Karpas-422 (cell line): ENCODE measurements around the gene MET. TPM values are rescaled to one million over a fixed set of nuclear protein-coding genes. Genes with fewer than 3 reads are reported as not detected.

ENCODE experiments used
- DNase-seq: peaks from one replicate; pipeline ENCODE4 v3.0.0-alpha.2; 2015
- H2AFZ ChIP-seq: fragments of 200-600 bp; sonication (generic); 2 replicates; pipeline ENCODE4 v1.6.1; 2014; ENCODE audit warnings: antibody characterized with exemption, low read length, mixed read lengths
- H3K27ac ChIP-seq: fragments of 200-600 bp; sonication (generic); 2 replicates; pipeline ENCODE4 v1.5.1; 2014; ENCODE audit warnings: mild to moderate bottlenecking, low read length, moderate library complexity
- H3K27me3 ChIP-seq: fragments of 200-600 bp; sonication (generic); 2 replicates; pipeline ENCODE4 v1.6.1; 2014; ENCODE audit warnings: low read length, mixed read lengths
- H3K36me3 ChIP-seq: fragments of 200-600 bp; sonication (generic); 2 replicates; pipeline ENCODE4 v1.6.1; 2014; ENCODE audit warnings: low read length, mixed read lengths; ENCODE audit not compliant: insufficient read depth
- H3K4me1 ChIP-seq: fragments of 200-600 bp; sonication (generic); 2 replicates; pipeline ENCODE4 v1.6.1; 2014; ENCODE audit warnings: mild to moderate bottlenecking, low read length, mixed read lengths
- H3K4me2 ChIP-seq: fragments of 200-600 bp; sonication (generic); 2 replicates; pipeline ENCODE4 v1.6.1; 2014; ENCODE audit warnings: low read length, low read depth, mild to moderate bottlenecking; ENCODE audit not compliant: poor library complexity, severe bottlenecking
- H3K4me3 ChIP-seq: fragments of 200-600 bp; sonication (generic); 2 replicates; pipeline ENCODE4 v1.5.1; 2014; ENCODE audit warnings: mild to moderate bottlenecking, antibody characterized with exemption, low read length, mixed read lengths
- H3K79me2 ChIP-seq: fragments of 200-600 bp; sonication (generic); 2 replicates; pipeline ENCODE4 v1.6.1; 2014; ENCODE audit warnings: mild to moderate bottlenecking, low read length, mixed read lengths
- H3K9ac ChIP-seq: fragments of 200-600 bp; sonication (generic); 2 replicates; pipeline ENCODE4 v1.6.0; 2014; ENCODE audit warnings: low read length
- H3K9me2 ChIP-seq: fragments of 200-600 bp; sonication (generic), shearing (Covaris generic); replicated peaks from 2 replicates; pipeline ENCODE4 v1.6.0; 2014; ENCODE audit warnings: mild to moderate bottlenecking, low read length, moderate library complexity; ENCODE audit not compliant: insufficient read depth
- H3K9me3 ChIP-seq: fragments of 300-700, 200-600 bp; sonication (generic); 2 replicates; pipeline ENCODE4 v1.6.1; 2014; ENCODE audit warnings: low read length, mixed read lengths
- H4K20me1 ChIP-seq: fragments of 200-600 bp; sonication (generic); 2 replicates; pipeline ENCODE4 v1.6.1; 2014; ENCODE audit warnings: mild to moderate bottlenecking, antibody characterized with exemption, low read length, low read depth; ENCODE audit not compliant: insufficient read depth
- total RNA-seq: library from RNA; depleted of rRNA; stranded (reverse); fragments of >200 nt; shearing (Covaris generic); gene quantifications from 2 replicates; pipeline ENCODE4 v1.2.3, GENCODE V29; 2014; ENCODE audit warnings: low replicate concordance

MET gene
- total RNA-seq, 1 experiment from 2014 or later: 158 TPM

GRCh38 chr7:116772423-116772863, 100.4 kb downstream of the MET start:
- Histone ChIP-seq H3K9ac (no peak overlapping the region), H3K27me3 (no peaks in the 10 kb centered on the region), H3K79me2 (peaks cover 9% of the 10 kb centered on the region; the same call in 1 of the 2 replicates), H3K27ac (no peak overlapping the region), H3K36me3 (peaks cover 84% of the 10 kb centered on the region), H4K20me1 (no peaks in the 10 kb centered on the region), H3K4me3 (no peak overlapping the region), H3K4me1 (no peaks in the 10 kb centered on the region), H2AFZ (no peak overlapping the region), H3K4me2 (no peak overlapping the region), H3K9me3 (no peaks in the 10 kb centered on the region), H3K9me2 (no peaks in the 10 kb centered on the region)
- no peak for DNase-seq

GRCh38 chr7:116772926-116773749, 101.1 kb downstream of the MET start:
- no peak overlapping the region for H3K4me2 ChIP-seq
- no peaks in the 10 kb centered on the region for H4K20me1 ChIP-seq
- no peak for DNase-seq
- H3K9me3 ChIP-seq: no peaks in the 10 kb centered on the region
- no peaks in the 10 kb centered on the region for H3K4me1 ChIP-seq
- H3K27ac ChIP-seq: 0 out of 2 replicates have a peak overlapping the region, but pooled peaks have one; percentile 1
- H3K79me2 ChIP-seq: peaks cover 14% of the 10 kb centered on the region; the same call in 1 of the 2 replicates
- peaks cover 90% of the 10 kb centered on the region for H3K36me3 ChIP-seq
- no peak overlapping the region for H2AFZ ChIP-seq
- H3K4me3 ChIP-seq: no peak overlapping the region
- no peak overlapping the region for H3K9ac ChIP-seq
- H3K9me2 ChIP-seq: no peaks in the 10 kb centered on the region
- H3K27me3 ChIP-seq: no peaks in the 10 kb centered on the region

- Histone ChIP-seq H3K4me2 (no peak overlapping the region), H3K4me3 (no peak overlapping the region), H3K79me2 (peaks cover 14% of the 10 kb centered on the region; the same call in 1 of the 2 replicates)
Observed at GRCh38 chr7:116776046-116776445, 104.0 kb downstream of the MET start.

GRCh38 chr7:116776610-116777289, 104.8 kb downstream of the MET start:
- no peaks in the 10 kb centered on the region for H3K9me2 ChIP-seq
- no peaks in the 10 kb centered on the region for H4K20me1 ChIP-seq
- H3K9me3 ChIP-seq: no peaks in the 10 kb centered on the region
- H2AFZ ChIP-seq: no peak overlapping the region
- H3K4me3 ChIP-seq: no peak overlapping the region
- no peak for DNase-seq
- peaks cover 88% of the 10 kb centered on the region for H3K36me3 ChIP-seq
- H3K27me3 ChIP-seq: no peaks in the 10 kb centered on the region
- H3K4me2 ChIP-seq: no peak overlapping the region
- H3K79me2 ChIP-seq: peaks cover 14% of the 10 kb centered on the region; the same call in 1 of the 2 replicates
- 0 out of 2 replicates have a peak, but pooled peaks cover 2% of the 10 kb centered on the region for H3K4me1 ChIP-seq
- H3K9ac ChIP-seq: no peak overlapping the region
- no peak overlapping the region for H3K27ac ChIP-seq

More at GRCh38 chr7:116776046-116776445, 104.0 kb downstream of the MET start:
- Histone ChIP-seq H3K9me3 (no peaks in the 10 kb centered on the region), H4K20me1 (no peaks in the 10 kb centered on the region), H3K27ac (no peak overlapping the region), H2AFZ (no peak overlapping the region), H3K27me3 (no peaks in the 10 kb centered on the region), H3K9me2 (no peaks in the 10 kb centered on the region), H3K36me3 (peaks cover 92% of the 10 kb centered on the region), H3K9ac (no peak overlapping the region), H3K4me1 (0 out of 2 replicates have a peak, but pooled peaks cover 2% of the 10 kb centered on the region)
- no peak for DNase-seq

DNA sequence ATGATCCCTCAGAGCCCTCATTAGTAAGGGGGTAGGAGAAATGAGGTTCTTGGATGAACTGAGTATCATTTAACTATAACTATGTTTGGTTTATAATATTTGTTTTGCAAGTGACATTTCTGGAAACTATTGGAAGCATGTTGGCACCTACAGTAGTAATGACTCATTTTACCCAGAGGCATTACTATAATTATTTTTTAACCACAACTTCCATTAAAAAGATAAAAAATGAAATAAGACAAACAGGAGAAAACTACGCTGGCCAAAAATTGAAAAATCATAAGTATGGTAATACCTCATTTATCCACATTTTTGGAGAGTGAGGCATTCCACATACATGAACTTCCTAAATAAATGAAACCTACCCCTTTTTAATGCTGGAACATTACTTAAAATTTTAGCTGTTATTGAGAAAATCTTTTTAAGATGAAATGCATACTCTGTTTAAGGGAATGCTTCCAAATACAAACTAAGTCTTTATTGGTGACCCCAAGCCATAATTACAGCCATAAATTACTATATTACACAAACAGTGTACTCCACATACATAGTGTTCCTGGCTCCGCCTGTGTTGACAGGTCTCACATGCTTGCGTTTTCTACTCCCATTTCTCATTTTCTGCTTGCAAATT, 105.8 kb downstream of the MET start:
- Histone ChIP-seq H3K79me2 (peaks cover 9% of the 10 kb centered on the region; the same call in 1 of the 2 replicates), H3K9me2 (no peaks in the 10 kb centered on the region), H4K20me1 (no peaks in the 10 kb centered on the region), H3K27me3 (no peaks in the 10 kb centered on the region), H3K36me3 (peaks cover 87% of the 10 kb centered on the region), H3K27ac (no peak overlapping the region), H3K4me3 (no peak overlapping the region), H3K4me2 (no peak overlapping the region), H3K9me3 (no peaks in the 10 kb centered on the region), H2AFZ (no peak overlapping the region), H3K4me1 (peaks cover 6% of the 10 kb centered on the region; the same call in 1 of the 2 replicates), H3K9ac (no peak overlapping the region)
- DNase-seq: no peak

DNA sequence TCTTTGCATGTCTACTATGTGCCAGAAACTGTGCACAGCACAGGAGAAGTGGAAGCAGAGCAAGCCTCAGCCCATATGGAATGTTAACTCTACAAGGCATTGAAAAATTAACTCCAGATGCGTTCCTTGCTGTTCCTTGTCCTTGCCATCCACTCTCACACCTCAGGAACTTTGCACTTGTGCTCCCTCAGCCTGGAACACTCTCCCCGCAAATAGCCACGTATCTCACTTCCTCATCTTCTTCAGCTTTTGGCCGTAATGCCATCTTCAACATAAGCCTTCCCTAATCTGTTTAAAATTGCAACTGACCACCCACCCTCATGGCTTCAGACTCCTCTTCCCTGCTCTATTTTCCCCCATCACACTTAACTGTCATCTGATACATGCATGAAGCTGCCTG, 107.2 kb downstream of the MET start:
- Histone ChIP-seq H3K9me3 (no peaks in the 10 kb centered on the region), H4K20me1 (no peaks in the 10 kb centered on the region), H3K9me2 (no peaks in the 10 kb centered on the region), H3K27ac (no peak overlapping the region), H3K9ac (no peak overlapping the region), H3K27me3 (no peaks in the 10 kb centered on the region), H3K79me2 (peaks cover 6% of the 10 kb centered on the region; the same call in 1 of the 2 replicates), H3K36me3 (peaks cover 89% of the 10 kb centered on the region), H3K4me2 (no peak overlapping the region), H3K4me3 (no peak overlapping the region), H3K4me1 (peaks cover 18% of the 10 kb centered on the region), H2AFZ (no peak overlapping the region)
- no peak for DNase-seq

- no peaks in the 10 kb centered on the region for H3K9me2 ChIP-seq
- peaks cover 85% of the 10 kb centered on the region for H3K36me3 ChIP-seq
- DNase-seq: no peak
- H3K27me3 ChIP-seq: no peaks in the 10 kb centered on the region
- no peaks in the 10 kb centered on the region for H4K20me1 ChIP-seq
- H3K4me1 ChIP-seq: peaks cover 24% of the 10 kb centered on the region
- no peak overlapping the region for H3K4me2 ChIP-seq
- H2AFZ ChIP-seq: no peak overlapping the region
- H3K9me3 ChIP-seq: no peaks in the 10 kb centered on the region
- H3K4me3 ChIP-seq: no peak overlapping the region
- no peak overlapping the region for H3K9ac ChIP-seq
- H3K27ac ChIP-seq: no peak overlapping the region
- H3K79me2 ChIP-seq: peaks cover 5% of the 10 kb centered on the region; the same call in 1 of the 2 replicates
Observed at GRCh38 chr7:116779931-116780330, 107.9 kb downstream of the MET start.

DNA sequence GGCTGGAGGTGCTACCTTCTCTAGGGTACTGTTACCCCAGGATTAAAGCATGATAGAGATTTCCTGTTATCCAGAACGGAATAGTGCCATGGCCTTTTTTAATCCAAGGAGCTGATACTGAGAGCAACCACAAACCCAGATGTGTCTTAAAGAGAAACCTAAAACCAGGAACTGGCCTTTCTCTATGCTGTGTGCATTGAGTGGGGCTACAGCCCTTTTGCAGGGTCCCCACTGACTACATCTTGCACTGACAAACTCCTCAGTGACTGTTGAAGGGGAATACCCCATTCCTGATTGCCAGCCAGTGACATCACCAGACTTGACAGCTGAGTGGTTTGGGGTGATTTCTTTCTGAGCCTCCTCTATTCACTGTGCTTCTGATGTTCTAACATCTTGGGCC, 108.5 kb downstream of the MET start:
- peaks cover 82% of the 10 kb centered on the region for H3K36me3 ChIP-seq
- H3K27ac ChIP-seq: no peak overlapping the region
- no peaks in the 10 kb centered on the region for H3K9me3 ChIP-seq
- H3K9ac ChIP-seq: no peak overlapping the region
- H3K4me1 ChIP-seq: peaks cover 30% of the 10 kb centered on the region
- H3K27me3 ChIP-seq: no peaks in the 10 kb centered on the region
- no peaks in the 10 kb centered on the region for H4K20me1 ChIP-seq
- peaks cover 5% of the 10 kb centered on the region; the same call in 1 of the 2 replicates for H3K79me2 ChIP-seq
- H3K9me2 ChIP-seq: no peaks in the 10 kb centered on the region
- H3K4me3 ChIP-seq: no peak overlapping the region
- no peak for DNase-seq
- no peak overlapping the region for H2AFZ ChIP-seq
- H3K4me2 ChIP-seq: no peak overlapping the region
